Measurements from ENCODE around the gene SP100.

SP100 gene

DNA sequence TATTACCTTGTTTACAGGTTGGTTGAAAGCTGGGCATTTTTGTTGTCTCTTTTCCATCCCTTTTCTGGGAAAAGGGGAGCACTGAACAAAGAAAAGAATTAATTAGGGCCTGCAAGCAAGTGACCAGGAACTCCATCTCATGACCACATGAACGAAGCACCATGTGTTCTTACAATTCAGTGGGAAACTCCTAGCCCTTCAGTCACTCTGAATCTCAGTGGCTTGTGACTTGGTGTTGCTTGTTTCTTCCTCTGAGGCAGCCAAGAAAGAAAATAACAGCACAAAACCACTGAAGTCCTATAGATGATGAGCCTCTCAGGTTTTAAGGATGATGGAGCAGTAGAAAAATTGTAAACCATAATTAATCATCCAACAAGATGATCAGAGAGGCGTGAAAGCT is 167.6 kb downstream of the SP100 start:
- H3K4me1 ChIP-seq (ENCODE audit: control insufficient read depth, insufficient read depth, low read length): no peaks in the 10 kb centered on the region
- H3K36me3 ChIP-seq (ENCODE audit: control insufficient read depth, insufficient read depth, low read length): no peaks in the 10 kb centered on the region
- H3K9me3 ChIP-seq (ENCODE audit: control insufficient read depth, insufficient read depth, low read depth, low read length): no peaks in the 10 kb centered on the region
- H3K27me3 ChIP-seq (ENCODE audit: control insufficient read depth, insufficient read depth, low read length): no peaks in the 10 kb centered on the region
- H3K27ac ChIP-seq (ENCODE audit: low read depth, low read length): no peak overlapping the region
- no peak overlapping the region for H3K9ac ChIP-seq (ENCODE audit: low read length)
- H3K4me3 ChIP-seq (ENCODE audit: low read depth, low read length): no peak overlapping the region

DNA sequence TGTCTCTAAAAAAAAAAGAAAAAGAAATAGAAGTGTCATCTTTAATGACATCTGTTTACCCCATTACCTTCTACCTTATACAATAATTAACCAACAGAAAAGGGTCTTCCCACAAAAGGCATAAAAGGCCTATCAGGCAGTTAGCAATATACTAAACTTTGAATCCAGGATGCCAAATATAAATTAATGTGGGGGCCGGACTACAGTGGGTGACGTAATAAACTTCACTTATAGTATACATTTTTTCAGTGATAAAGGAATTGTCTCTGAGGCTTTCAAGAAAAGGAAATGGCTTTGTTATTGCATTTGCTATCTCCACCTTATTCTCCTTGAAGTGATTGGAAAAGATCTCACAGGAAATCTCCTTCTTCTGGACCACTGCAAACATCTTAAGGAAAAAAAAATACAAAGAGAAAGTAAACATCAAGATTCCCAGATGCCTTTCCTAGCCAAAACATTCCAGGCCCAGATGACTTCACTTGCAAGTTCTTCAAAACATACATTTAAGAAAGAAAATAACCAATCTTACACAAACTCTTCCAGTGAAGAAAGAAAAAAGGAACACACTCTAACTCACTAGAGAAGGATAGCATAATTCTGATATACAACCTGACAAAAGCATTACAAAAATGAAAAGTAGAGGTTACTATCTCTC is 170.5 kb downstream of the SP100 start:
- H3K9ac ChIP-seq (ENCODE audit: low read length): no peak overlapping the region
- H3K27ac ChIP-seq (ENCODE audit: low read depth, low read length): no peak overlapping the region
- no peaks in the 10 kb centered on the region for H3K9me3 ChIP-seq (ENCODE audit: control insufficient read depth, insufficient read depth, low read depth, low read length)

DNA sequence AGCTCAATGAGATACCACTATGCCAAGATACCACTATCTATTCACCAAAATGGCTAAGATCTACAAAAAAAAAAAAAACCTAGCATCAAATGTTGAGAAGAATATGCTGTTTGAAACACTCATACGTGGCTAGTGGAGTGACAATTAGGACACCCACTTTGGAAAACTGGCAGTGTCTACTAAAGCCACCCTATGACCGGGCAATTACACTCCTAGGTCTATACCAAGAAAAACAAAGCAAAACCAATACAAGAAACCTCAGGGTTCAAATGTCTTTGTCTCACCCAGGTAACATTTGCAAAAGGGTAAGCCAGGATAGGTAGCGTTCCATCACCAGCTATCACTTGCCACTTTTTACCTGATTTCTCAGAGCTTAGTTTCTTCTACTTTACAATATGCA is 173.0 kb downstream of the SP100 start:
- Histone ChIP-seq H3K36me3 (ENCODE audit: control insufficient read depth, insufficient read depth, low read length) (no peaks in the 10 kb centered on the region), H3K4me3 (ENCODE audit: low read depth, low read length) (no peak overlapping the region), H3K4me1 (ENCODE audit: control insufficient read depth, insufficient read depth, low read length) (no peaks in the 10 kb centered on the region), H3K27ac (ENCODE audit: low read depth, low read length) (no peak overlapping the region), H3K27me3 (ENCODE audit: control insufficient read depth, insufficient read depth, low read length) (no peaks in the 10 kb centered on the region), H3K9ac (ENCODE audit: low read length) (no peak overlapping the region), H3K9me3 (ENCODE audit: control insufficient read depth, insufficient read depth, low read depth, low read length) (no peaks in the 10 kb centered on the region)

More for the DNA sequence above, 170.5 kb downstream of the SP100 start:
- Histone ChIP-seq H3K27me3 (ENCODE audit: control insufficient read depth, insufficient read depth, low read length) (no peaks in the 10 kb centered on the region), H3K4me1 (ENCODE audit: control insufficient read depth, insufficient read depth, low read length) (no peaks in the 10 kb centered on the region), H3K4me3 (ENCODE audit: low read depth, low read length) (no peak overlapping the region), H3K36me3 (ENCODE audit: control insufficient read depth, insufficient read depth, low read length) (no peaks in the 10 kb centered on the region)

DNA sequence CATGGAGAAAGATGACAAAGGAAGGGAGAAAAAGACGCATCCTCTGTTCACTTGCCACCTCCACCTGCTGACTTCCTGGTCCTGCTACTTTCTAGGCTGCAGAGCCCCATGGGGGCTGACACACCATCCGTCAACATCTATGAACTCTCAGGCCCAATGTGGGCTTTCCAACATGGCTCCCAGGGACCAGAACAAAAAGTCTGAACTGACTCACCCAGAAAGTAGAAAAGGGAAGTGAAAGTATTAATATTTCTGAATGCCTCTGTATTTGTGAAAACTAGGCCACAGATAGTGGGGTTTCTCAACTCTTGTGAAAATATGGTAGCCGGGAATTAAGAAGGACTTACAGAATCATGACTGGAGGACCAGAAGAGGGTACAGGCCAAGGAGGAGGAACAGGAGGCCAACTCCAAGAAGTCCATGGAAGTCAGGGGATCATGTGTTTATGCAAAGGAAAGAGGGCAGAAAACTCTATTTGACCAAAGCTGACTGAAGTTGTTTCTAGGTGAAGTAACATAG is 173.6 kb downstream of the SP100 start:
- Histone ChIP-seq H3K36me3 (ENCODE audit: control insufficient read depth, insufficient read depth, low read length) (no peaks in the 10 kb centered on the region), H3K4me3 (ENCODE audit: low read depth, low read length) (no peak overlapping the region), H3K9me3 (ENCODE audit: control insufficient read depth, insufficient read depth, low read depth, low read length) (no peaks in the 10 kb centered on the region), H3K9ac (ENCODE audit: low read length) (no peak overlapping the region), H3K27ac (ENCODE audit: low read depth, low read length) (no peak overlapping the region), H3K4me1 (ENCODE audit: control insufficient read depth, insufficient read depth, low read length) (no peaks in the 10 kb centered on the region), H3K27me3 (ENCODE audit: control insufficient read depth, insufficient read depth, low read length) (no peaks in the 10 kb centered on the region)

DNA sequence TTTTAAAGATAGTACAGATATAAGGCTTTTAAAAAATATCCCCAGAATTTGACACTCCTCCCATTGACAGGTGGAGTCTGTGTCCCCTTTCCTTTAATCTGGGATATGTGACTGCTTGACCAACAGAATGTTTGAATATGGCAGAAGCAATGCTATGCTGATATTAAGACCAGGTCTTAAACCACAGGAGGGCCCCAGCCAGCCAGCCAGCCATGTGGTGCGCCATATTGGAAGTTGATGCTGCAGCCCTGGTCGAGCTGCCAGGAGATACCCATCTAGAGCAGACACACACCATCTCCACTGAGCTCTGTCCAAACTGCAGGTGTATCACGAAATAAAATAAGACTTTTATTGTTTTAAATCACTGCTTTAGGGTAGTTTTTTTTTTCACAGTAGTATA is 174.3 kb downstream of the SP100 start:
- no peak overlapping the region for H3K9ac ChIP-seq (ENCODE audit: low read length)
- H3K36me3 ChIP-seq (ENCODE audit: control insufficient read depth, insufficient read depth, low read length): no peaks in the 10 kb centered on the region
- H3K27me3 ChIP-seq (ENCODE audit: control insufficient read depth, insufficient read depth, low read length): no peaks in the 10 kb centered on the region
- no peak overlapping the region for H3K4me3 ChIP-seq (ENCODE audit: low read depth, low read length)
- no peaks in the 10 kb centered on the region for H3K4me1 ChIP-seq (ENCODE audit: control insufficient read depth, insufficient read depth, low read length)
- H3K9me3 ChIP-seq (ENCODE audit: control insufficient read depth, insufficient read depth, low read depth, low read length): no peaks in the 10 kb centered on the region
- no peak overlapping the region for H3K27ac ChIP-seq (ENCODE audit: low read depth, low read length)

DNA sequence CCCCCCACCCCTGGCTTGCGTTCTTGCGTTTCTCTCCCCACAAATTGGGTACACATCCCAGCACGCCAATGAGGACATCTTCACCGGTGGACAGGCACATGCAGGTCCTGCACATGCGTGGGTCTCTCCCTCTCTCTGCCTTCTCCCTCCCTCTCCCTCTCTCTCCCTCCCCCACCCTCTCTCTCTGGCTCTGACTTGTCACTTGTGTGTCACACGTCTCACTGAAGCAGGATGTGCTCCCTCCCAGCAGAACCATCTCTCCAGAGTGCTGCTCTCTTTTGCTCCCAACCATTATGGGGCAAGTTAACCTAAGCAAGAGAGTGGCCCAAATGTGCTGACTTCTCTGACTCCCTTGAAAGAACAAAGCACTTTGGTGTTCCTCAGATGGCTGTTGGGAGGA is 175.8 kb downstream of the SP100 start:
- H3K9me3 ChIP-seq (ENCODE audit: control insufficient read depth, insufficient read depth, low read depth, low read length): no peaks in the 10 kb centered on the region
- no peak overlapping the region for H3K4me3 ChIP-seq (ENCODE audit: low read depth, low read length)
- H3K27me3 ChIP-seq (ENCODE audit: control insufficient read depth, insufficient read depth, low read length): no peaks in the 10 kb centered on the region
- no peak overlapping the region for H3K27ac ChIP-seq (ENCODE audit: low read depth, low read length)
- no peaks in the 10 kb centered on the region for H3K36me3 ChIP-seq (ENCODE audit: control insufficient read depth, insufficient read depth, low read length)
- H3K9ac ChIP-seq (ENCODE audit: low read length): no peak overlapping the region
- no peaks in the 10 kb centered on the region for H3K4me1 ChIP-seq (ENCODE audit: control insufficient read depth, insufficient read depth, low read length)

DNA sequence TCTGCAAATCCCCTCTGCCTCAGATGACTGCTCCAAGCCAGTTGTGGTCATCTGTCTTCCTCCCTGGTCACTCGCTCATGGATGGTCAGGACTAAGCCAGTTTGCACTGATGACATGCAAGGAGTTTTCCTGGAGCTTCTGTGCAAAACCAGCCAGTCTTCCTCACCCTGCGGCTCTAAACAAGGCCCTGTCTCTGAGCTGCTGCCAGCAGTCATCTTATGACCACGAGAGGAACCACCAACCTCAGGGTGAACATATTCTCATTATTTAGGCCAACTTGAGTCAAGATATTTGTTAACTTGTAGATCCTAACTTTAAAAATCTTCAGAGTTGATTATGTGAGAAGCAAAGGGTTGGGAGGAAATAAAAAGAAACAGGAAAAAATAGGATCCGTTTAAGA is 176.8 kb downstream of the SP100 start:
- H3K27me3 ChIP-seq (ENCODE audit: control insufficient read depth, insufficient read depth, low read length): no peaks in the 10 kb centered on the region
- H3K9me3 ChIP-seq (ENCODE audit: control insufficient read depth, insufficient read depth, low read depth, low read length): no peaks in the 10 kb centered on the region
- H3K36me3 ChIP-seq (ENCODE audit: control insufficient read depth, insufficient read depth, low read length): no peaks in the 10 kb centered on the region
- H3K9ac ChIP-seq (ENCODE audit: low read length): no peak overlapping the region
- H3K27ac ChIP-seq (ENCODE audit: low read depth, low read length): no peak overlapping the region
- H3K4me1 ChIP-seq (ENCODE audit: control insufficient read depth, insufficient read depth, low read length): no peaks in the 10 kb centered on the region
- H3K4me3 ChIP-seq (ENCODE audit: low read depth, low read length): no peak overlapping the region

All from HUES6 (cell line).